Heart left ventricle (tissue), 16 donors: ENCODE data around the gene RPA1. TPM values are rescaled to one million over a fixed set of nuclear protein-coding genes. Genes with fewer than 3 reads are reported as not detected.

Source experiments
- ATAC-seq, 4 donors: fragments of 200-7000 bp; cut with Tn5 transposase; one replicate each; pipeline ENCODE4 v1.9.1; 2020 to 2022; ENCODE audit warnings: moderate library complexity in 4 of 4, mild to moderate bottlenecking in 3 of 4, moderate number of reproducible peaks in 1 of 4
- DNase-seq, 5 donors: peaks; one replicate each; pipeline ENCODE4 v3.0.0-alpha.2; 2020
- H3K27ac ChIP-seq, 12 donors: fragments of 200-600 bp; sonication (generic) in 4 of 12; one replicate each; pipeline versions ENCODE4 v1.5.0 to v1.8.0; 2016 to 2022; ENCODE audit warnings: mild to moderate bottlenecking in 2 of 12
- H3K27me3 ChIP-seq, 9 donors: fragments of 200-600 bp; sonication (generic) in 2 of 9; one replicate each; pipeline versions ENCODE4 v1.5.1 to v1.8.0; 2016 to 2022; ENCODE audit warnings: mild to moderate bottlenecking in 3 of 9
- H3K36me3 ChIP-seq, 9 donors: fragments of 200-600 bp; sonication (generic) in 2 of 9; one replicate each; pipeline versions ENCODE4 v1.5.0 to v1.8.0; 2018 to 2022; ENCODE audit warnings: mild to moderate bottlenecking in 2 of 9
- H3K4me1 ChIP-seq, 12 donors: fragments of 200-600 bp; sonication (generic) in 4 of 12; one replicate each; pipeline versions ENCODE4 v1.5.0 to v1.8.0; 2016 to 2022; ENCODE audit warnings: mild to moderate bottlenecking in 3 of 12
- H3K4me3 ChIP-seq, 12 donors: fragments of 200-600 bp; sonication (generic) in 4 of 12; one replicate each; pipeline versions ENCODE4 v1.5.0 to v1.8.0; 2017 to 2022; ENCODE audit warnings: mild to moderate bottlenecking in 9 of 12, moderate library complexity in 4 of 12
- H3K9me3 ChIP-seq, 12 donors: fragments of 200-600 bp; sonication (generic) in 4 of 12; one replicate each; pipeline versions ENCODE4 v1.5.0 to v1.8.0; 2016 to 2022; ENCODE audit warnings: mild to moderate bottlenecking in 1 of 12
- CTCF ChIP-seq, 12 donors: fragments of 200-600 bp; sonication (generic) in 4 of 12; IDR thresholded peaks; one replicate each; pipeline versions ENCODE4 v1.5.0 to v1.8.0; 2018 to 2022; ENCODE audit warnings: antibody characterized with exemption in 12 of 12, mild to moderate bottlenecking in 5 of 12
- POLR2A ChIP-seq, 2 donors: fragments of 450-650 bp; IDR thresholded peaks; one replicate each; pipeline ENCODE4 v1.6.1; 2017; ENCODE audit warnings: antibody characterized with exemption in 2 of 2, mild to moderate bottlenecking in 2 of 2, moderate library complexity in 2 of 2
- WGBS, 4 donors: extraction: QIAGEN DNeasy Blood & Tissue Kit in 2 of 4; methylation state at CpG; one replicate each; pipeline versions ENCODE4 v1.1.5 to v1.1.7; 2013 to 2018; 5-methylcytosine and 5-hydroxymethylcytosine counted together
- intact Hi-C, 10 donors: fragments of 100-400 bp; cut with DNase I; formaldehyde crosslinking; loops; one replicate each; pipeline versions ENCODE4 v1.11.1 to v1.14.2; 2022
- polyA plus RNA-seq, 2 donors: library from polyadenylated mRNA; stranded (reverse); fragments of 200-250 nt; gene quantifications; one replicate each; pipeline ENCODE4 v1.2.3, GENCODE V29; 2013
- total RNA-seq, 9 donors: library from RNA; depleted of rRNA in 2 of 9; stranded (reverse); fragments of >200 nt in 2 of 9; fragmentation: NEBNext Ultra II Directional in 3 of 9; extraction: Animal tissue kit (Norgen Biotek cat#: 25700) in 3 of 9; gene quantifications; one replicate each; pipeline versions ENCODE4 v1.1.0 to v1.2.4, GENCODE V29; 2016 to 2023
- donor health status: ischemic (EF 13 %, LVEDD 7.1; RV severe dilation, severe dysfunction).
- donor health status: healthy with polysubstance abuse.
- donor health status: DM: no; HTN: yes; CAD: no.
- donor health status: DM: no; HTN: no; CAD: no.
- donor health status: ischemic (EF 25% LVEDD 6.9; RV normal size, moderate dysfunction).
- donor health status: ischemic (EF 25% LVEDD 5.7; RV mildly dilated, moderate dysfunction).
- donor health status: healthy.
- donor health status: DM: yes; HTN: yes; CAD: no.
- donor health status: ischemic (EF 35%, LVEDD 5.7; RV mildly dilated, moderate dysfunction).
- donor health status: nonischemic (EF 11% LVEDD 7.7; RV severe dilation, severe dysfunction).
- donor health status: DM: yes; HTN: yes; CAD: no.
- donor health status: PGD.
- donor health status: ischemic (EF 29% LVEDD 5.4; RV normal size, mild dysfunction).
- donor health status: nonischemic (EF 23%, LVEDD 6.1; RV moderate dilation, normal function).

The RPA1 gene
- total and polyA plus RNA-seq, 11 donors, result 10.4 to 87.4 (median 57.3) TPM

DNA sequence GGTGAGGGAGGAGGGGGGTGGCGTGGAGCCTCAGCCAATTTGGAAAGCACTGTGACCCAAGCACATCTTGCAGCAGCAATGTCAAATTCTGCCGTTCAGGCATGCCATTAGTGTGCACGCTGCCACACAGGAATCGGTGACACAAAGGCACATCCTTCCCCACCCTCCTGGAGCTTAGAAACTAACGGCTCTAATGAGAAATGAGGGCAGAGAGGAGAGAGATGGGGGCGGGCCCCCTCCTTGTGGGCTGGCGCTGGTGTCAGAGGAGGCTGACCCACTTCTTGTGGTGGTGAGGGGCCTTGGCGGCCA is 100.5 kb downstream of the RPA1 start:
- TF ChIP-seq POLR2A (IDR thresholded peaks at IDR 0.05) (no peak), CTCF (IDR thresholded peaks at IDR 0.05) (no peak)
- Histone ChIP-seq H3K4me1 (peaks cover 0 to 28% (median 3%) of the 10 kb centered on the region in 12 donors), H3K27ac (no peak overlapping the region), H3K36me3 (no peaks in the 10 kb centered on the region), H3K4me3 (no peak overlapping the region), H3K9me3 (no peaks in the 10 kb centered on the region), H3K27me3 (no peaks in the 10 kb centered on the region)
- intact Hi-C loops, result no loop called here
- DNase-seq (no peak), ATAC-seq (no peak)
- 51 to 67% (median 53%) methylated on average over 7 to 8 of the region's 8 CpGs for WGBS, 4 donors

DNA sequence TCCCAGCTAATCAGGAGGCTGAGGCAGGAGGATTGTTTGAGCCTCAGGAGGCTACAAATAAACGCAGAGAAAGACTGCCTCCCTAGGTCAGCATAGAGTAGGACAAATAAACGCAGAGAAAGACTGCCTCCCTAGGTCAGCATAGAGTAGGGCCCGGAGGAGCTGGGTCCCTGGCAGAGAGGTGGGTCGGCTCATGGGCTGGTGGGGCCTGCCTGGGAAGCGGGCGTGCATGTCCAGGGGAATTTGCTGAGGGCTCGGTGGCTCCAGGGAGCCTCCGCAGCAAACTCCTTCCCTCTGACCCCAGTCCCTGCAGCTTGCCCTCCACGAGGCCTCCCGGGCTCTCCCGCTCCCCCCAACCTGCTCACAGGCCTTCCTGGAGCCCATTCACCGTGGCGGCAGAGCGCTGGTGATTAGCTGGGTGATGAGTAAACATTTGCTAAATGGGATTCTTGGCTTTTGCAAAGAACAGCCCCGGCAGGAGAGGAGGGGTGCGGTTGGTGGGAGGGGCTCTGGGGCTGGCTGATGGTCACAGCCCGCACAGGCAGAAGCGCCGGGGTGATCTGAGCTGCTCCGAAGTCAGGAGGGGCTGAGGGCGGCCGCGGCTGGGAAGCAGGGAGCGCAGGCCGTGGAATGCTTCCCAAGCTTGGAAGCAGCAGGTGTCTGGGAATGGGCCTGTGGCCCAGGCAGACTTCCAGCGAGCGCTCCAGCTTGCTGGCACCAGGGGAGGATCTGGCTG is 102.2 kb downstream of the RPA1 start:
- intact Hi-C loops, result no loop called here
- DNase-seq (peak in 4 of 5 donors; percentile 35 to 74 (median 52)), ATAC-seq (peak; percentile 7 to 47 (median 39))

DNA sequence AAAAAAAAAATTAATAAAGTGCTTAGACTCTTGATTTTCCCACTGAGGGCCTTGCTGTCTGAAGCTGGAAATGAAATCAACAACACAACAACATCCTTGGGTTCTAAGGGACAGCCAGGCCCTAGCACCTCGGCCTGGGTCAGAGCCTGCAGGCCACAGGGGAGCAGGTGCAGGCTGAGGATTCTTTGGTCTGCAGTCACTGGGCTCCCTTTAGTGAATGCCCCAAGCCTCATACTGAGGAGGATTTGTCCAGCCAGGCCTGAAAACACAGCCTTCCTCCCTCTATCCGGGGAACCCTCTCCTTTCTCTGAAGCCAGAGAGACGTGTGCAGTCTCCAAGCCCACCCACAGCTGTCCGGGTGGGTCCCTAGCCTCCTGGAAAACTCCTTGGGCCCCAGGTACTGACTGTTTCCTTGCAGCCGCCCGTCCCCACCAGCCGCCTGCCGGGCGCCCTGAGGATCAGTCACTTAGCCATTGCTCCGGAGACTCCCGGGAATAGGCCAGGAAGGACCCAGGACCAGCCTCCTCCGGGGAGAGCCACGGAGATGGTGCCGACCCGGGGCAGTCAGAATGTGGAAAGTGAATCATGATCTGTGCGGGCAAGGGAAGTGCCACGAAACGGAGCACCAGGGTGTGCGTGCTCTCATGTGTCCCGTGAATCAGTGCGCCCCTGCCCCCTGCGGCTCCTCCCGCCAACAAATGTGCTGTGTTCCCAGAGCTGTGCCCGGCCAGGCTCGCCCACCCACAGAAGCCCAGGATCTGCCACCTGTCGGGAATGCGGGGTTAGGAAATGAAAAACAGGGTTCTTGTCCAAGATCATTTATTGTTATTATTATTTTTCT is 104.3 kb downstream of the RPA1 start:
- Histone ChIP-seq H3K36me3 (peaks cover 0 to 4% (median 0%) of the 10 kb centered on the region in 9 donors), H3K4me1 (peaks cover 0 to 25% (median 3%) of the 10 kb centered on the region in 12 donors), H3K4me3 (no peak overlapping the region), H3K9me3 (no peaks in the 10 kb centered on the region), H3K27me3 (no peaks in the 10 kb centered on the region), H3K27ac (no peak overlapping the region)
- intact Hi-C loops, result no loop called here
- ATAC-seq (no peak), DNase-seq (no peak)
- TF ChIP-seq POLR2A (IDR thresholded peaks at IDR 0.05) (no peak), CTCF (IDR thresholded peaks at IDR 0.05) (no peak)
- WGBS, 4 donors, result 88 to 93% (median 90%) methylated on average over 15 to 27 of the region's 27 CpGs

More for the DNA sequence above, 102.2 kb downstream of the RPA1 start:
- TF ChIP-seq POLR2A (IDR thresholded peaks at IDR 0.05) (no peak), CTCF (IDR thresholded peaks at IDR 0.05) (no peak)
- Histone ChIP-seq H3K4me3 (no peak overlapping the region), H3K36me3 (peaks cover 0 to 4% (median 0%) of the 10 kb centered on the region in 9 donors), H3K9me3 (no peaks in the 10 kb centered on the region), H3K27ac (peak overlapping the region in 6 of 12 donors; percentile 22 to 64 (median 58)), H3K27me3 (no peaks in the 10 kb centered on the region), H3K4me1 (peaks cover 0 to 28% (median 3%) of the 10 kb centered on the region in 12 donors)
- 41 to 57% (median 48%) methylated on average over 16 to 27 of the region's 27 CpGs for WGBS, 4 donors

- no peak for TF ChIP-seq CTCF (IDR thresholded peaks at IDR 0.05)
- TF ChIP-seq POLR2A (IDR thresholded peaks at IDR 0.05), result no peak
- H3K27me3 ChIP-seq, result no peaks in the 10 kb centered on the region
- intact Hi-C loops, result no loop called here
- WGBS, 4 donors, result 78 to 86% (median 83%) methylated on average over 6 to 17 of the region's 17 CpGs
- peaks cover 0 to 25% (median 3%) of the 10 kb centered on the region in 12 donors for H3K4me1 ChIP-seq
- DNase-seq, result no peak
- no peak for ATAC-seq
- H3K4me3 ChIP-seq, result no peak overlapping the region
- H3K27ac ChIP-seq, result no peak overlapping the region
- peaks cover 0 to 4% (median 0%) of the 10 kb centered on the region in 9 donors for H3K36me3 ChIP-seq
- H3K9me3 ChIP-seq, result no peaks in the 10 kb centered on the region
Observed at GRCh38 chr17:1934901-1935300, 105.1 kb downstream of the RPA1 start.
